ENCODE data around the gene SCUBE1.

SCUBE1 gene

GRCh38 chr22:43377548-43377895 lies 34.4 kb upstream of the SCUBE1 start:
- no peaks in the 10 kb centered on the region for H3K27me3 ChIP-seq (ENCODE audit: insufficient read depth, low read length)
- no peak overlapping the region for H3K23ac ChIP-seq (ENCODE audit: low read length)
- WGBS (ENCODE audit: extremely low coverage, insufficient coverage, insufficient read length), result no CpG with 5 or more reads among the region's 10 CpGs
- DNase-seq, result no peak
- no peak overlapping the region for H3K4me3 ChIP-seq (ENCODE audit: low read depth, low read length)
- H2AFZ ChIP-seq (ENCODE audit: insufficient read depth, low read length, poor library complexity), result no peak overlapping the region
- H2BK120ac ChIP-seq (ENCODE audit: insufficient read depth, low read length, poor library complexity), result no peak overlapping the region
- no peak overlapping the region for H3K27ac ChIP-seq (ENCODE audit: low read depth, low read length)
- no peak overlapping the region for H3K18ac ChIP-seq (ENCODE audit: low read length)
- H3K9ac ChIP-seq (ENCODE audit: low read length), result no peak overlapping the region
- H3K36me3 ChIP-seq (ENCODE audit: control insufficient read depth in 1 of 2, insufficient read depth in 2 of 2, low read length in 2 of 2), result no peaks in the 10 kb centered on the region
- H3K9me3 ChIP-seq (ENCODE audit: insufficient read depth, low read depth, low read length), result no peaks in the 10 kb centered on the region
- H3K79me2 ChIP-seq (ENCODE audit: control insufficient read depth, insufficient read depth, low read length, poor library complexity), result no peaks in the 10 kb centered on the region
- H3K4me2 ChIP-seq (ENCODE audit: low read length), result no peak overlapping the region
- H4K8ac ChIP-seq (ENCODE audit: low read depth, low read length), result no peak overlapping the region
- H3K4ac ChIP-seq (ENCODE audit: low read depth, low read length), result no peak overlapping the region
- H2BK12ac ChIP-seq (ENCODE audit: low read length), result no peak overlapping the region
- H2BK5ac ChIP-seq (ENCODE audit: low read depth, low read length, poor library complexity), result no peak overlapping the region
- no peak overlapping the region for H2AK5ac ChIP-seq (ENCODE audit: low read length)
- no peaks in the 10 kb centered on the region for H3K4me1 ChIP-seq (ENCODE audit: control insufficient read depth in 1 of 2, insufficient read depth in 2 of 2, low read length in 2 of 2)
- no peak overlapping the region for H4K12ac ChIP-seq (ENCODE audit: low read depth, low read length)
- no peak overlapping the region for H4K91ac ChIP-seq (ENCODE audit: low read depth, low read length)
- no peak overlapping the region for H3K14ac ChIP-seq (ENCODE audit: low read length)
- H3K79me1 ChIP-seq (ENCODE audit: low read length), result no peaks in the 10 kb centered on the region

- no peaks in the 10 kb centered on the region for H3K79me2 ChIP-seq (ENCODE audit: control insufficient read depth, insufficient read depth, low read length, poor library complexity)
- no peak overlapping the region for H3K23ac ChIP-seq (ENCODE audit: low read length)
- H3K4me2 ChIP-seq (ENCODE audit: low read length), result no peak overlapping the region
- H3K18ac ChIP-seq (ENCODE audit: low read length), result no peak overlapping the region
- H3K14ac ChIP-seq (ENCODE audit: low read length), result no peak overlapping the region
- H3K27ac ChIP-seq (ENCODE audit: low read depth, low read length), result no peak overlapping the region
- H3K79me1 ChIP-seq (ENCODE audit: low read length), result no peaks in the 10 kb centered on the region
- no peak overlapping the region for H4K8ac ChIP-seq (ENCODE audit: low read depth, low read length)
- no peak overlapping the region for H2BK12ac ChIP-seq (ENCODE audit: low read length)
- H3K36me3 ChIP-seq (ENCODE audit: control insufficient read depth in 1 of 2, insufficient read depth in 2 of 2, low read length in 2 of 2), result no peaks in the 10 kb centered on the region
- no peak overlapping the region for H2AFZ ChIP-seq (ENCODE audit: insufficient read depth, low read length, poor library complexity)
- no peak overlapping the region for H3K4ac ChIP-seq (ENCODE audit: low read depth, low read length)
- no peak overlapping the region for H2AK5ac ChIP-seq (ENCODE audit: low read length)
- H3K27me3 ChIP-seq (ENCODE audit: insufficient read depth, low read length), result no peaks in the 10 kb centered on the region
- H3K9me3 ChIP-seq (ENCODE audit: insufficient read depth, low read depth, low read length), result no peaks in the 10 kb centered on the region
- H3K4me3 ChIP-seq (ENCODE audit: low read depth, low read length), result no peak overlapping the region
- H4K91ac ChIP-seq (ENCODE audit: low read depth, low read length), result no peak overlapping the region
- no peak overlapping the region for H2BK5ac ChIP-seq (ENCODE audit: low read depth, low read length, poor library complexity)
- no peak overlapping the region for H3K9ac ChIP-seq (ENCODE audit: low read length)
- H2BK120ac ChIP-seq (ENCODE audit: insufficient read depth, low read length, poor library complexity), result no peak overlapping the region
- H4K12ac ChIP-seq (ENCODE audit: low read depth, low read length), result no peak overlapping the region
- no peaks in the 10 kb centered on the region for H3K4me1 ChIP-seq (ENCODE audit: control insufficient read depth in 1 of 2, insufficient read depth in 2 of 2, low read length in 2 of 2)
- WGBS (ENCODE audit: extremely low coverage, insufficient coverage, insufficient read length), result 100% methylated on average over 2 of the region's 15 CpGs
- DNase-seq, result no peak
These were observed 33.8 kb upstream of the SCUBE1 start for GRCh38 chr22:43376765-43377547.

GRCh38 chr22:43375951-43376455 lies 32.8 kb upstream of the SCUBE1 start:
- Histone ChIP-seq H2AK5ac (ENCODE audit: low read length) (no peak overlapping the region), H4K12ac (ENCODE audit: low read depth, low read length) (no peak overlapping the region), H4K8ac (ENCODE audit: low read depth, low read length) (no peak overlapping the region), H3K36me3 (ENCODE audit: control insufficient read depth in 1 of 2, insufficient read depth in 2 of 2, low read length in 2 of 2) (no peaks in the 10 kb centered on the region), H2BK120ac (ENCODE audit: insufficient read depth, low read length, poor library complexity) (no peak overlapping the region), H2BK5ac (ENCODE audit: low read depth, low read length, poor library complexity) (no peak overlapping the region), H3K23ac (ENCODE audit: low read length) (no peak overlapping the region), H3K14ac (ENCODE audit: low read length) (no peak overlapping the region), H3K27me3 (ENCODE audit: insufficient read depth, low read length) (no peaks in the 10 kb centered on the region), H2AFZ (ENCODE audit: insufficient read depth, low read length, poor library complexity) (no peak overlapping the region), H3K79me1 (ENCODE audit: low read length) (no peaks in the 10 kb centered on the region), H3K18ac (ENCODE audit: low read length) (no peak overlapping the region), H3K79me2 (ENCODE audit: control insufficient read depth, insufficient read depth, low read length, poor library complexity) (no peaks in the 10 kb centered on the region), H3K4me1 (ENCODE audit: control insufficient read depth in 1 of 2, insufficient read depth in 2 of 2, low read length in 2 of 2) (no peaks in the 10 kb centered on the region), H3K9ac (ENCODE audit: low read length) (no peak overlapping the region), H3K27ac (ENCODE audit: low read depth, low read length) (no peak overlapping the region), H4K91ac (ENCODE audit: low read depth, low read length) (no peak overlapping the region), H3K9me3 (ENCODE audit: insufficient read depth, low read depth, low read length) (no peaks in the 10 kb centered on the region), H2BK12ac (ENCODE audit: low read length) (no peak overlapping the region), H3K4ac (ENCODE audit: low read depth, low read length) (no peak overlapping the region), H3K4me2 (ENCODE audit: low read length) (no peak overlapping the region), H3K4me3 (ENCODE audit: low read depth, low read length) (no peak overlapping the region)
- peak in 1 of 2 donors; percentile 36 for DNase-seq
- WGBS (ENCODE audit: extremely low coverage, insufficient coverage, insufficient read length), result no CpG with 5 or more reads among the region's 4 CpGs

- H3K27ac ChIP-seq (ENCODE audit: low read depth, low read length), result no peak overlapping the region
- H3K14ac ChIP-seq (ENCODE audit: low read length), result no peak overlapping the region
- H3K23ac ChIP-seq (ENCODE audit: low read length), result no peak overlapping the region
- H4K91ac ChIP-seq (ENCODE audit: low read depth, low read length), result no peak overlapping the region
- H2BK12ac ChIP-seq (ENCODE audit: low read length), result no peak overlapping the region
- H3K27me3 ChIP-seq (ENCODE audit: insufficient read depth, low read length), result no peaks in the 10 kb centered on the region
- H4K8ac ChIP-seq (ENCODE audit: low read depth, low read length), result no peak overlapping the region
- no peak overlapping the region for H2BK120ac ChIP-seq (ENCODE audit: insufficient read depth, low read length, poor library complexity)
- no peaks in the 10 kb centered on the region for H3K36me3 ChIP-seq (ENCODE audit: control insufficient read depth in 1 of 2, insufficient read depth in 2 of 2, low read length in 2 of 2)
- H3K4me1 ChIP-seq (ENCODE audit: control insufficient read depth in 1 of 2, insufficient read depth in 2 of 2, low read length in 2 of 2), result no peaks in the 10 kb centered on the region
- H2BK5ac ChIP-seq (ENCODE audit: low read depth, low read length, poor library complexity), result no peak overlapping the region
- no CpG with 5 or more reads among the region's 9 CpGs for WGBS (ENCODE audit: extremely low coverage, insufficient coverage, insufficient read length)
- no peak overlapping the region for H3K9ac ChIP-seq (ENCODE audit: low read length)
- peaks cover 3% of the 10 kb centered on the region for H3K9me3 ChIP-seq (ENCODE audit: insufficient read depth, low read depth, low read length)
- no peaks in the 10 kb centered on the region for H3K79me2 ChIP-seq (ENCODE audit: control insufficient read depth, insufficient read depth, low read length, poor library complexity)
- no peak overlapping the region for H3K4me3 ChIP-seq (ENCODE audit: low read depth, low read length)
- no peaks in the 10 kb centered on the region for H3K79me1 ChIP-seq (ENCODE audit: low read length)
- H3K4ac ChIP-seq (ENCODE audit: low read depth, low read length), result no peak overlapping the region
- H3K18ac ChIP-seq (ENCODE audit: low read length), result no peak overlapping the region
- no peak overlapping the region for H4K12ac ChIP-seq (ENCODE audit: low read depth, low read length)
- no peak overlapping the region for H2AFZ ChIP-seq (ENCODE audit: insufficient read depth, low read length, poor library complexity)
- no peak overlapping the region for H3K4me2 ChIP-seq (ENCODE audit: low read length)
- no peak overlapping the region for H2AK5ac ChIP-seq (ENCODE audit: low read length)
- DNase-seq, result no peak
These were observed 26.9 kb upstream of the SCUBE1 start for GRCh38 chr22:43370036-43370435.
